Stimulated activated CD8-positive, alpha-beta memory T cell treated with anti-CD3 and anti-CD28 coated beads, Interleukin-12 subunit alpha, Interleukin-12 subunit beta, amount 100 ng/mL, for 24 hours (primary cell): ENCODE results near the gene DCX.

ENCODE experiments used
- DNase-seq: peaks from one replicate; pipeline ENCODE4 v3.0.0-alpha.2; 2020; ENCODE audit errors: extremely low read depth

Gene DCX

DNA sequence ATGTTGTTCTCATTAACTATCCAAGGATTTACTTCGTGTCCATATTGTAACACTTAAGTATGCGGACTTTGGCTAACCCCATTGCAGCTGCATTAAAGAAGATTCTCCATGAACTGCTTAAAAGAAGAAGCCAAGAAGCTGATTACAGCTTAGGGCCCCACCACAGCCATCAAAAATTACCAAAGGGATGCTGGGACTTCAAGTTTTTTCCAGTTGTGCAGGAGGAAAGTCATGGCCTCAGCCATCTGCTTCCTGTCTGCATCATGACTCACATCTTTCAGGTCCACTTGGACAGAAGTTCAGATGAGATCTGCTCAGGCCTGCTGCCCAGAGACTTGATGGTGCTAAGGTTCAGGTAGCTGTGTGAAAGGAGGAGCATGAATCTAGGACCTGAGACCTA lies 102.9 kb downstream of the DCX start:
- no peak for DNase-seq

DNA sequence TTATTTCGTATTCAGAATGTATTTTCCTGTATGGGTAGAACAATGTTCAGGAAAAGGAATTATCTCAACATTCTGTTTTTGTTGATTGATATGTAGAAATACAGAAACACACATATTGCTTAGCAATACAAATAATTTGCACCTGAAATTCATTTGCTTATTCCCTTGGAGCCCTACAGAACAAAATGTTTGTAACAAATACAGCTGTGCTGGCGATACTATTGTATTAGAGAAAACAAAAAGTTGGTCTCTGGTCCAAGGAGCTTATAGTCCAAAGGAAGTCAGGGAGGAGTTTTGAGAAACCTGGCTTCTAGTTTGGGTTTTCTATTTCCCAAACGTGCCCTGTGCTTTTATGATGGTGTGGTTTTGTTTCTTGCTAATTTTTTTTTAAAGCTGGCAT lies 104.0 kb downstream of the DCX start:
- DNase-seq, result no peak

DNA sequence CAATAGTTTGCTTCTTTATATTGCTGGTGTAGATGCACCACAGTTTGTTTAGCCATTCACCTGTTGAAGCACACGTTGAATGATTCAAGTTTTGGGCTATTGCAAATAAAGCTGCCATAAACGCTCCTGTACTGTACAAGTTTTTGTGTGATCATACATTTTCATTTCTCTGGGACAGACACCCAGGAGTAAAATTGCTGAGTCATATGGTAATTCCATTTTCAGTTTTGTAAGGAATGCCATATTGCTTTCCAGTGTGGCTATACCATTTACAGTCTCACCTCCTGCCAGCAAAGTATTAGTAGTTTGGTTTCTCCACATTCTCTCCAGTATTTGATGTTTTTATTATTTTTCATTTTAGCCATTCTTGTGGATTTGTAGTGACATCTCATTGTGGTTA lies 109.7 kb downstream of the DCX start:
- DNase-seq, result no peak

DNA sequence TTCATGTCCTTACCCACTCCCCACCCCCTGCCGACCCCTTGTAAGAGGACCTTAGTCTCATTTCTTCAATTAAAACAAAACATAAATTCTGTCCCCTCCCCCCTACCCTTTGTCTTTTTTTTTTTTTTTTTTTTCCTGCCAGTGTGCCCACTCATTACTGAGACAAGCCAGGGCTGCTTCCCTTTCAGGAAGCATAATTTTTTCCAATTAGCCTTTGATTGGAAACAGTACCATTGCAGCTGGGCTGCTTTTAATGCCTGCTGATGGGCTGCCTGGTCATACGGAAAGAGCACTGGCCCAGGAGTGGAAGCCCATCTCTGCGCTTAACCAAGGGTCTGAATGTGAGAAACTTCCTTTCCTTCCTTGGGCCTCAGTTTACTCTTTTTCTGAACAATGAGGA lies 123.2 kb downstream of the DCX start:
- no peak for DNase-seq

DNA sequence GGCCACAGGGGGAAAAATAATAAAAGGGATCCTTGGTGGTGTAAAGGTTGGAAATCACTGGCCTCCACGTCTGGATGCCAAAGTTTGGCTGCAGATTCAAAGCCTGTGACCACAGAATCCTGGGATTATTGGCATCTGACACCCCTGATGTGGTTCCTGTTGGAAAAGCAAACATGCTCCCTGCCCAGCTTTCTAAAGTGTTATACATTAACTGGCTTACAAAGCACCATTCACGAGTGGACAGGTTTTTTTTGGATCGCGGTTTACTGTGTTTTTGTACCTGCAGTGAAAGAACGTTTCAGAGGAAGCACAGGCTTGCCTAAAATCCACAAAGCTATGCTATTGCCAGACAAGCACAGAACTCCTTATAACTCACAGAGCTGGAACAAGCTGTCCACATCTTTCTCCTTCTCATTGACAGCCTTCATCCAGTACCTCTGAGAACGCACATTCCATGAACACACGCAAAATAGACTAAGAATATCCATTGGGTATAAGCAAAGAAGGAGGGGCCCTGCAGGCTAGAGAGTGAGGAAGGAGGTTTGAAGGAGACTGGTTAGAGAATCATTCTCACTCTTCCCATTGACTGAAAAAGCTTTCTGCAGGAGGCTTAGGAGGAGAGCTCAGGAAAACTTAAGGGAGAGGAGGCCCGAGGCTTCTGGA lies 127.2 kb downstream of the DCX start:
- no peak for DNase-seq

DNA sequence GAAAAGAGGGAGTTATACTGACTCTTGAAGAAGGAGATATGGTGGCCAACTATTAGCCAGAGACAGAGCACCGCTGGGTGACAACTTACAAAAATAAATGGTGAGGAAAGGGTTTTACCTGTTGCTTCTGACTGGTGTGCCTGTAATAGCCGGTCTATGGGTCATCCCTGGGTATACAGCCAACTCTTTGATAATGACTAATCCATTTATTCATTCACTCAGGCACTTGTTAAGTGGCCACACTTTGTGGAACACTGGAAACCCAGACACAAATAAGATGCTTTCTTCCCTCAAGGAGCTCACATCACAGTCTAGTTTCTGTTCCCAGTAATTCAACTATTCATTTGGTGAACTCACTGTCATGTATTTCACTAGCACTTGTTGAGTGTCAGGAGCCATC lies 128.5 kb downstream of the DCX start:
- DNase-seq, result no peak

DNA sequence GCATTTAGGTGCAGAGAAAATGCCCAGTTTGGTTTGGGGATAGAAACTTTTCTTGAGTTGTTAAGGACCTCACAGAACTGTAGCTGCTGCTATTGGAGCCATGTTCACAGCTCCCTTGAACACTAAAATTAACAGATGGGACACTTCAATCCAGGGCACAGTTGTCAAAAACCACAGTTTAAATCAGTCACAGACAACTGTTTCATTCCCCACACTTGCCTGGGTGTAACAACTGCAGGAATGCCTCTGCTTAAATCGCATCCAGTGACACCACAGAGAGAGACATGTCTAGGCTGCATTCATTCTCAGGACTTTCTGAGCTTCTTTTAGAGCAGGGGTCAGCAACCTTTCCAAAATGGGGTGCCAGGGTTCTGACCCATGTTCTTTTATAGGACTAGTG lies 129.0 kb downstream of the DCX start:
- DNase-seq, result no peak

DNA sequence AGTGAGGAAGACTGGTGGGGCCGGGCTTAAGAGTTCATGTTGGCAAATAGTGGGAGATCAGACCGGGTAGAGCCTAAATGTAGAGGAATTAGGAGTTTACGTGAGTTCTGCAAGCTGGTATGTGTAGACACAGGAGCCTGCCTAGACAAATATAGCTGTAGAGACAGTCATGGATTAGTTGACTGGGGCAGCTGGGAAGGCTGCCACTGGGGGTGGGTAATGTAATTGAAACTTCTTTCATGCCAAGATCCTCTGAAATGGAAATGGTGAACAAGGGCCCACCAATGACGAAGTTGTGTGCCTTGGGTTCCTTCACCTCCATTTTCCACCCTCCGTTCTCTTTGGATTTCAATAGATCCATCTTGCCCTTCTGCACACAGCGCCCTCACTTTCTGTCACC lies 129.9 kb downstream of the DCX start:
- DNase-seq, result no peak

DNA sequence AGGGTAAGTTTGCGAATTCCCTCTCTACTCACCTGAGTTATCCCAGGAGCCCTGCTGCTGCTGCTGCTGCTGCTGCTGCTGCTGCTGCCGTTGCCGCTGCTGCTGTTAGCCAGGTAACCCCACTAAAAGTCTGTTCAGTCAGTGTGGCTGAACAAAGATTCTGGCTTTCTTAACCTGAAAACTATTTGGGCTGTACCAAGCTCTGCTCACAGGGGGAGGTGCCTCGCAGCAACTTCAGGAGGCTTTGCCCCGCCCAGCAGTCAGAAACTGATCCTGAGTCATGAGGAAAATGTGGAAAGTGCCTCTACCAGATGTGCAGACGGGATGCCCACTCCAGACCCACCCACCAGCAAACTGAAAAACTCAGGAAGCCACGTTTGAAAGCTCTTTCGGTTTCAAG lies 141.7 kb downstream of the DCX start, which contains the start of gene CAPN6:
CAPN6 (minus strand) TSS at position 145 of the 400 bp plus-strand sequence. CDS start 6,547 bp downstream, outside the sequence.
- DNase-seq, result no peak

DNA sequence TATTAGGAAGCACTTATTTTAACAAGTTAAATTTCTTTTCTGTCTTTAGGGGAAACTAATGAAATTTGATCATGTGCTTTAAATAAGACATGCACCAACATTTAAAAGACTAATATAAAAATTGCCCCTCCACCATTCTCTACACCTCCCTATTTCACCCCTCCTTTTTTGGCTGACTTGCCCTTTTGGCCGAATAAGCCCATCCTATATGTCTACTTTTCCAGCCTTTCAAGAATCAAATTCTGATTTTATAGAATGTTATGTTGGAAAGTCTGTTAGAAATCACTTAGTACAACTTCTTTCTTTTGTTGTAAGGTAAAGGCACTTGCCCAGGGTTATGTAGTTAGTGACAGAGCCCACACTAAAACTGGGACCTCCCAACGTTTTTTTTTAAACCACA lies 143.5 kb downstream of the DCX start:
- DNase-seq, result no peak

DNA sequence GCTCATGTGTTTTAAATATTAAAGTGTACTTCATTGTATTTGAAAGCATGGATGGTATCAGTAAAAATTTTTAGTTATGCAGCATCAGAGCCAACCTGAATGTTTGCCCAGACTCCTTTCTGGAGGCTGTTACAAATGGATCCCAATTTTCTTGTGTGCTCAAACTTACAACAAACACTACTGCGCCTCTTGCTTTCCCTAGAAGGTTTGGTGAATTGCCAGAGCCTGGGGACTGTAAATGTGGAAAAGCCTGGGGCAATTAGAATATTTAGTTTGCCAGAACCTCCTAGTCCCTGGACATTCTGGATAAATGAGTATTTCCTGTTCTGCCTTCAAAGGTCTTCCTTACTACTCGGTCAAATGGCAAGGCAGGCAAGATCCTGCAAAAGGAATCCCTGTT lies 146.5 kb downstream of the DCX start:
- DNase-seq, result no peak

DNA sequence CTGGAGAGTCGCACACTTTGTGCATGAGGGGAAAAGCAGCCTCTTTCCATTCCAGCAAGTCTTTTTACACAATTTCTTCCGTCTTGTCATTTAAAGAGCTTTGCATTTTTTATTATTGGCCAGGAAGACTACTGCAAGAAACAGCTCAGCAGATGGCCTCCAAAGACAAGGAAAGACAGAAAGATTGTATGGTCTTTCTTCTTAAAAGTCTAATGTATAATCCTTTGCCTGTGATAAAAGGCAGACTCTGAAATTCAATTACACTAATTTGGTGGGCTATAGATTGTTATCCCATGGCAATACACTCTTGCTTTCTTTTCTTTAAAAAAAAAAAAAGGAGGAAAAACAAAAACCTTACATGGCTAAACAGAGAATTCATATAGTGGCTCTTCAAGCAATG lies 147.6 kb downstream of the DCX start:
- DNase-seq, result no peak

DNA sequence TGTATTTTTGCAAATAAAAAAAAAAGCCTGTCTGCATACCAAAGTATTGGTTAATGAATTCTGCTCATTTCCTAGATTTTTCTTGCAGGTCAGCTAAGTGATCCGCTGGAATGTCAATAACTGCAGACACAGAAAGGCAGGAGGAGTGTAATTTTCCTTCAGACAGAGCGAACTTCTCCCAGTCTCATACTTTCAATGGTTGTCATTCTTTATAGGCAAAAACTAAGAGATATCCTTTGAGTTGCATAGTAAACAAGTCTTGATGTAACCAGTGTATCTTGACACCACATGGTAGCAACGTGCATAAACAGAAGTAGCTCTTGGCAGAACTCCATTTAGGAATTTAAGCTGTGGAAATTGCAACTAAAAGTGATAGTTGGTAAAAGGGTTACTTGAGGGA lies 149.9 kb downstream of the DCX start:
- DNase-seq, result no peak

DNA sequence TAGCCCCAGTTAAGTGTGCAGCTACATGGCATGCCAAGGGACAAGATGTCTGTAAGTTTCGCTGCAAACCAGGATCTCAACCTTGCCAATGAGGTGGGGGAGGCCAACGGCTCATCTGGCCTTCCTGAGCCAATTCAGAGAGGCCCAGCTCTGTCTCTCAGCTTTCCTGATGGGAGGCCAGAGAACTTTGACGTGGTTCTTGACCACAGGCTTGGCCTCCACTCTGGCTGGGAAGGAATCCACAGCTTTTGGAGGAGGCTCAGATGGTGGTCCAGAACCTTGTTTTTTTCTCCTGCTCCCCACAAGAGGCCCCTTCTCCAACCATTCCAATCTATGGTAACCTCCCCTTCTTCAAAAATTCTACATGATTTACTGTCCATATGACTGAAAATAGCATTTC lies 151.5 kb downstream of the DCX start:
- DNase-seq, result no peak

DNA sequence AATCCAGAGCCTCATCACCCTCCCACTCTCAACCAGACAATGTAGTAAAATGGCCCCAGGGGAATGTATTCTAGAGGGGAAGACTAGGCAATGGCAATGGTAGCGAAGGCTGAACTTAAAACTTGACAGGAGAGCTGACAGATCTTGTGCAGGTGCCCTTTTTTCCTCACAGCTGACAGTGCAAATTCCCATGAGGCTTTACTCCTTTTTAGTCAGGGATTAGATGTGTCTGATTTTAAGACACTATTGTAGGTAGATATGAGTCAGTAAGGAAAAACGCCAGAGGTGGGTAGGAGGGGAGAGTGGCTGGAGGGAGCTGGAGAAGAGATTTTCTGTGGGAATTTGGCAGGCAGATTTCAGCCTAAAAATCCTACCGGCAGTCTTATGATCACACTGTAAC lies 152.4 kb downstream of the DCX start:
- no peak for DNase-seq

DNA sequence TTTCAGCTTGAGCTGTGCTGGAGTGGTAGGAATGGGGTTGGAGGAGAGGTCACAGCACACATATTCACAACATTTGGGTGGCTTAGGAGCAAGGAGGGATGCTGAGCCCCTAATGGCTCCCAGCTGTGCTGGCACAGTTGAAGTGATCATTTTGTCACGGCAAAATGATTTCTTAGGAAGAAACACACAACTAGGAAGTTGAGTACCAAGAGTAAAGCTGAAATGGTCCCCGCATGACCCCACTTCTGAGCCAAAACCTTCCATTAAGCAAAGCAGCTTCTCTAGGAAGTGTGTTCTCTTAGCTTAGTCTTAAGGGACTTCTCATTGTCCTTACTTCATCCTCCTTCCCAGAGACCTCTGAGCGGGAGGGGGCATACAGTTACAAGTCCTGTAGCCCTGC lies 154.3 kb downstream of the DCX start:
- DNase-seq, result no peak

DNA sequence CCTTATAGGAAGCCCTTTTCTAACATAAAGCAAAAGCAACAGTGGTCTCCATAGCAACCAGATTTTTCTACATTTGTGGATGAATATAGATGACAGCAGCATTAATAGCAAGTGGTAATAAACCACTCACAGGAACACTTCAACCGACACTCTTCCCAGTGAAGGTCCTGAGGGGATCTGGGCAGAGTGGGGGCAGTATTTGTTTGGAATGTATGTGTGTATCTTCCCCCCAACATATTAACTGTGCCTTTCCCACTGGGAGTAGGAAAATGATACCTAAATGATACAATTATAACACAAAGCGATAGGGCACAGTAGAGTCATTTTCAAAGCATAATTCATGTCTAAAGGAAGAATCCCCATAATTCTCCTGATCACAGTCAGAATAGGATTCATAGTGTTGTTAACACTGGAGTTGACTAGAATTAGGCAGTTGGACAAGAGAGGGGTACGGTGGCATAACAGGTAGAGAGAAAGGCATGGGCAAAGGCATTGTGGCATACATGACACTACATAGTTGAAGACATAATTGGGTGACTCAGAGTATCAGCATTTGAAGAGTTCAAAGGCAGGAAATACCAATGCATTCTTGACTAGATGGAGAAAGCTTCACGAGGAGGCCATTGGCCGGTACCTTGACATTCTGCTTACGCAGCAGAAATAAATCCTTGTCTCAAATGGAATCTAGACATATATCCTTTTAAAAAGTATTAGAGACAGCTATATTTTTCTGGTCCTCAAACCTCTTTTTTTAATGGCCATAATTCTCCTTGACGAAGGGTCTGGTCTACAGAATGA lies 156.9 kb downstream of the DCX start:
- no peak for DNase-seq

DNA sequence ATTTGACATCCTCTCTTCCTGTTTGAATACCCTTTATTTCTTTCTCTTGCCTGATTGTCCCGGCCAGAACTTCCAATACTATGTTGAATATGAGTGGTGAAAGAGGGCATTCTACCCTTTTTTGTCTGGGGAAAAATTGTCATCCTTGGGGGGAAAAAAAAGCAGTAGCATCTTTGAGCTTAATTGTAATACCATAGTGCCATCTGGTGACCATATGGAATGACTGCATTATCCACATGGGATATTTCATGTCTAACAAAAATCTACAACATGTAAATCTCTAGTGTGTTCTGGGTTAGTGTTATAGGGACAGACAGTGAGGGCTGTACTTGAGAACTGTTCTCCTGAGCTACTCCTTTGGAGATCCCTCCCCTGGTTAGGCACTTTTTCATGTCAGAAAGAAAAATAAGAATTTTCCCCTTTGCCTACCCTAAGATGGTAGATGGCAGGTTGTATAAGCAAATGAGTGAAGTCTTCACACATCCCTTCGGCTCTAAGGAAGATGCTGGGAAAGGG lies 167.7 kb downstream of the DCX start:
- DNase-seq, result no peak
